Middle frontal gyrus (tissue), 1 donor: ENCODE data around the gene LRRC8B.
"Not testable (repeated sequence)": the region's sequence is repeated elsewhere in the genome, so short reads cannot be mapped to it uniquely, and the experiment has no call there.

Experiments
- DNase-seq: peaks from one replicate; pipeline ENCODE4 v3.0.0-alpha.2; 2015; ENCODE audit warnings: low spot score; ENCODE audit errors: extremely low spot score

LRRC8B gene

DNA sequence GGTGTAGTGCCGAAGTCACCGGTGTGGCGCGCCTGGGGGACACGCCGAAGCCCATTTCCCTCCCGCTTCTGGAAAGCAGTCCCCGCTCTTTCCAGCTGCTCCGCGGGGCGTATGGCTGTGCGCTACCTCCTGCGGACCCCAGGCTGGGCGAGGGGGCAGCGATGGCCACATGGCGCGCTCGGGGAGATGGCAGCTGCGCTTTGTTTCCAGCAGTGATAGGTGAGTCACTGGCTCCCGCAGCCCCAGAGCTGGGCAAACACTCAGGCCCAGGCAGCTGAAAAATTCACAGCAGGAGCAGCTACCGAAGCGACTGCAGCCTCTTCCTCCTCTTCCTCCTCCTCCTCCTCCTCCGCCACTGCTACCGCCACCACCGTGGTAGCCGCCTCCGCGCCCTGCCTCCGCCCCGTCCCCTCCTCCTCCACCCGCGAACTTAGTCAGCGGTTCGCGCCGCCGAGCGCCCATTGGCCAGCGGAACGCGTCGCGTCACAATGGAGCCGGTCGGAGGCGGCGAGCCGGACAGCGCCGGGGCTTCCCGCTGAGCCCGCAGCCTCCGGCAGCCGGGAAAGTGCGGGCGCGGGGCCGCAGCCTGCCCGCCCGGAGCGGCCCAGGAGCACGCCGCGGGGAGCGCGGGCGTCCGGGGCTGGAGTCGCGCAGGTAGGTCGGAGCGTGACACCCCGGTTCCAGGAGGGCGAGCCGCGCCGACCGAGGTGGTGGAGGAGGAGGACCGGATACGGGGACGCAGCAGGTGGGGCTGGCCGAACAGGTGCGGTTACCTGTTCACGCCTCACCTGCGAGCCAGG lies at the start of gene LRRC8B:
Gene LRRC8B (plus strand): TSS at position 461 of the 800 bp plus-strand sequence. CDS start 57,822 bp downstream, outside the sequence.
- DNase-seq, result peak; percentile 89

DNA sequence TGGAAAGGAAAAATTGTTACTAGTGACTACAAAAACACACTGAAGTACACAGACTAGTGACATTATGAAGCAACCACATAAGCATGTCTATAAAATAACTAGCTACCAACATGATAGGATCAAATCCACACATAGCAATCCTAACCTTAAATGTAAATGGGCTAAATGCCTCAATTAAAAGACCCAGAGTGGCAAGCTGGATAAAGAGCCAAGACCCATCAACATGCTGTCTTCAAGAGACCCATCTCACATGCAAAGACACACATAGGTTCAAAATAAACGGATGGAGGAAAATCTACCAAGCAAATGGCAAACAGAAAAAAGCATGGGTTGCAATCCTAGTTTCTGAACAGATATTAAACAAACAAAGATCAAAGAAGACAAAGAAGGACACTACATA lies 49.4 kb upstream of the LRRC8B start:
- no peak for DNase-seq

DNA sequence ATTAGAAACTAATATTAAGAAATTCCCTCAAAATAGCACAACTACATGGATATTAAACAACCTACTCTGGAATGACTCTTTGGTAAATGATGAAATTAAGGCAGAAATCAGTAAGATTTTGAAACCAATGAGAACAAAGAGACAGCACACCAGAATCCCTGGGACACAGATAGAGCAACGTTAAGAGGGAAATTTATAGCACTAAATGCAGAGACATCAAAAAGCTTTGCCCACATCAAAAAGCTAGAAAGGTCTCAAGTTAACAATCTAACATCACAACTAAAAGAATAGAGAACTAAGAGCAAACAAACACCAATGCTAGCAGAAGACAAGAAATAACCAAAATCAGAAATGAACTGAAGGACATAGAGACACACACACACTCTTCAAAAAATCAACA lies 48.6 kb upstream of the LRRC8B start:
- DNase-seq, result no peak

DNA sequence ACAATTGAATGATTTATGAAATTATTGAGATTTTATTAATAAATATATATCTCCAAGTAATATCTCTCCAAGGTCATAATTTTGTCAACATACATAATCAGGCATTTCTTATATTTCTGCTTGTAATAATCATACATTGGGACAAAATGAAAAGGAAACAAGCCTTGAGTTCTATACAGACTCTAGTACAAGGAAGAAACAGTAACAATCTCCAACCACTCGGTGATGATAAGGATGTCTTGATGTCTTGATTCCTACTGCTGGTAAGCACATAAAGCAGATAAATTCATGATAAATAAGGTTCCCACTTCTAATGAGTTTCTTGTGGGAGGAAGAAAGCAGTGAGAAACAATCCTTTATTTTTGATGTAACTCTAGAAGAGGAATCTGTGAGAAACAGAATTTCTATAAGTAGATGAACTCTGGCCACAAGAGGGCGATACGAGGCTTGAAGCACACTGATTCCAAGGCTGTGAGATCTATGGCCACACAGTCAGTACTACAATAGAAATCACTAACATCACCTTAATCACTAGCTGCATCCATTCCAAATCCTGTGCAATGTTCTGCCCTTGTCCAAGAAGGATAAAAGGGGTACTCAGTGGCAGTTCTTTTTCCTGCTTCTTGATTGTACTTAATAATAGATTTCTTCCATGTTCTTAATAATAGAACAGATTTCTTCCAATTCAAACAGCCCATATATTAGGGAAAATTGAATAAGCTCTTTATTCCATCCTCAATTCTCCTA lies 41.4 kb upstream of the LRRC8B start:
- DNase-seq, result peak; percentile 77

DNA sequence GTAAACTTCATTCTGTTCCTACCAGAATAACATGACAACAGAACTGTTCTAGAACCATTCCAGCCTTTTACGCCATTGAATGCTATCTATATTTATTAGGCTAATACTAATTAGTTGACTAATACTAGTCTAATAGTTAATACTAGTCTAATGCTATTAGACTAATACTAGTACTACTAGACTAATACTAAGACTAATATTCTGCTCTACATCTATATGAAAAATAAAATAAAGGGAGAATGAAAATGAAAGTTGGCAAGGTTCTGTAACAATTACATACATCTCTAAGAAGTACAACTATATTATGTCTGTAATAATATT lies 40.9 kb upstream of the LRRC8B start:
- no peak for DNase-seq

DNA sequence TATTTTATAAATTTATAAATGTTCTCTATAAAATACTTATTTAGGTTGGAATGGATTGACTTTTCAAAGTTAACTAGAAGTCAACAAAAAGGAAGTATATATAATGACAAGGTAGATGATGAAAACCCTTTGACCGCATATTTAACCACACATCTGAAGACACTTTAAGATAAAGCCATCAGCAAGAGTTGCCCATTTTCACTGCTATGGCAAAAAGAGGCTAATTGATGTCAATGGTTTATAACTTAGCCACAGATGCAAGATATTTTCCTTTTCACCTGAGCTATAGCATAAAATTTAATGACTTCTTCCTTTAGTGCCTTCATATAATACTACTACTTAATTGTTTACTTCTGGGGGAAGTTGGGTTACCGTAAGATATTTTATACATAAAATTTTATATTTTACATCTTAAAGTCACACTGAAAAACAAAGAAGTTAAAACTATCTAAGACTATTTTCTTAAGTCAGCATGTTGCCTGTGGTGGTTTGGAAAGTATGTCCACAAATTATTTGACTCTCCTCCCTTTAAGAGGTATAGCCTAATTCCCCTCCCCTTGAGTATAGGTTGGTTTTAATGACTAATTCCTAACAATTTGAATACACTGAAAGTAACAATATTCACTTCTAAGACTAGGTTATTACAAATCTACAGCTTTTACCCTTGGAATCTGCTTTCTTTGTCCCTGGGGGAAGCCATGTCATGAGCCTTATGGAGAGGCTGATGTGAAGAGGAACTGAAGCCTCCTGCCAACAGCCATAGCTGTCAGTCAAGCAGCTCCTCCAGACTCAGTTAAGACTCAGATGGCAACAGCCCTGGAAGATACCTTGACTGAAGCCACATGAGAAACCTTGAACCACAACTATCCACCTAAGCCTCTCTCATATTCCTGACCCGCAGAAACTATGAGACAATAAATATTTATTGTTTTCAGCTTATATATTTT lies 40.3 kb upstream of the LRRC8B start:
- DNase-seq, result no peak

DNA sequence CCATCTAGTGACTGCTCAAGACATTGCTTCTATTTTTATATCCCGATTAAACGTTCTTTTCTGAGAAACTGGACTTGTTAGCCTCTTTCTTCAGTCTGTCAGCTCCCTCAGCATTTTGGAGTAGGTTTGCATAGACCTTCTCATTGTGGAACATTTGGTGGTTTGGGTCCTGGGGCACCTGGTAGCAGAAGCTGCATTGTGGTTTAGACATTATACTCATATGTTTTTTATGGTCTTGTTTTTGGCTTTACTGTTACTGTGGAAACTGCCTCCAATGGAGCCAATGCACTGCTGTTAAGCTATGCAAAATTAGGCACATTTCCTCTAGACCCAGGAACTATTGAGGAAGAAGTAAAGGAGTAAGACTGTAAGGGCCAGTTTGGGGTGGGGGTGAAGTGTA lies 36.7 kb upstream of the LRRC8B start:
- DNase-seq, result no peak

DNA sequence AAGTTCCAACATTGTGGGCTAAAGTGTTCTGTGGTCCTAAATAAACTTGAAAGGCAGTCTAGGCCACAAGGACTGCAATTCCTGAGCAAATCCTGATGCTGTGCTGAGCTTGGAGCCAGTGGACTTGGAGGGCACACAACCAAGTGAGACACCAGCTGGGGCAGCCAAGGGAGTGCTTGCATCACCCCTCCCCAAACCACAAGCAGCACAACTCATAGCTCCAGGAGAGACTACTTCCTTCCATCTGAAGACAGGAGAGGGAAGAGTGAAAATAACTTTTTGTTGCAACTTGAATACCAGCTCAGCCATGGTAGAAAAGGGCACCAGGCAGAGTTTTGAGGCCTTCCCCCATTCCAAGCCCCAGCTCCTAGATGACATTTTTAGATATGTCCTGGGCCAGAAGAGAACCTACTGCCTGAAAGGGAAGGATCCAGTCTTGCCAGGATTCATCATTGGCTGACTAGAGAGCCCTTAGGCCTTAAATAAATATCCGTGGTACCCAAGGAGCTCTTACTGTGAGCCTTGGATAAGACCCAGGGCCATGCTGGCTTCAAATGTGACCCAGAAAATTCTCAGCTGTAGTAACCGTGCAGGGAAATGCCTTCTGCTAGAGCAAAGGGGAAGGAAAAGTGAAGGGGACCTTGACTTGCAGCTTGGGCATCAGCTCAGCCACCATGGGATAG lies 35.4 kb upstream of the LRRC8B start:
- no peak for DNase-seq

DNA sequence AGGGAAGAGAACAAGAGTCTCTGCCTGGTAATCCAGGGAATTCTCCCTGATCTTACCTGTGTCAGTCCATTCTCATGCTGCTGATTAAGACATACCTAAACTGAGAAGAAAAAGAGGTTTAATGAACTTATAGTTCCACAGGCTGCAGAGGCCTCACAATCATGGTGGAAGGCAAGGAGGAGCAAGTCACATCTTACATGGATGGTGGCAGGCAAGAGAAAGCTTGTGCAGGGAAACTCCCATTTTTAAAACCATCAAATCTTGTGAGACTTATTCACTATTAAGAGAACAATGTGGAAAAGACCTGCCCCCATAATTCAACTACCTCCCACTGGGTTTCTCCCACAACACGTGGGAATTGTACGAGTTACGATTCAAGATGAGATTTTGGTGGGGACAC lies 34.2 kb upstream of the LRRC8B start:
- no peak for DNase-seq

DNA sequence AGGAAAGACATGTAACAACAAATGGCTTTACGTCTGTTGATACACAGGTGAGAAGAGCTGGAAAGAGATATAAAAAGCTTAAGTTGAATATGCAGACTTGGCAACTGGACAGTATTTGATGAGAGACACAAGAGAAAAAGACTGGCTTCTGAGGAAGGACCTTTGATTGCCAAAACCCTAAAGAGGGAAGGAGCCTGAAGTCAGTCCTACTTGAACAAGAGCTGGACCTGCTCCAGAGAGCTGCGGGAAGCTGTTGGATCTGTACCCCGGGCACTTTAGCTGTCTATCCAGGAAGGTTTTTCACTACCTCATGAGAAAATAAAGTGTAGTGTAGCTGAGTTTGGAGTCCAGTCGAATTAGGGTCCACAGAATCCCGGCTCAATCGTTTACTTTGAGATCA lies 25.3 kb upstream of the LRRC8B start:
- no peak for DNase-seq

DNA sequence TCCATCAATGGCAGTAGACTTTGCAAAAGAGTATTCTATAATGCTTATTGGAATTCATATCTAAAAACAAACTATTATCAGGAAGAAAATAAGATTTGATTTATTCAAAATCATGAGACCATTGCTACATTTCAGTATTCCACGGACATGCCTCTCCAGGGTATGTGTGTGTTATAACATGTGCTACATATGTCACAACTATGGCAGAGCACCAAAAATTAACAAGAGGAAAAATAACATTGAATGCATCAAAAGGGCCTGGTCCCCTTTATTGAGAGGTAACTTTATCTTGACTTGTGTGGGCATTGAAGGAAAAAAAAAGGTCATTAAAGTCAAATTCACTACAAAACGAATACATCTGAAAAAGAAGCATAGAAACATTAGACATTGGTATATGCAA lies 22.6 kb upstream of the LRRC8B start:
- DNase-seq, result no peak

DNA sequence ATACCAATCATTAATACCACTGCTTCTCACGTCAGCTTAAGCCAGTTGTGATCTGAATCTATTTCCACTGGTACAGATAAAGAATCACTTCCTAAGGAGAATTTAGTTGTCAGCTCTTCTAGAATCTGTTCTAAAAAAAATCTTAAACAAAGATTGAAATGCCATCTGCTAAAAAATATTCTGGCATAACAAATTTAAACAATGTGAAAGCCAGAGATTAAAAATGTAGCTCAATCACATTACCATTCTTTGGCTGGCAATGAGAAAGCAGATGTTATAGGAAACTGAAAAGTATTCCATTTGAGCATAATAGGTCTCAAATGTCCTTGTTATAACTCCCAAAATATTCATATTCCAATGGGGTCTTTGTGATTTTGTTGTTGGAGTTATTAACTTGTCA lies 21.7 kb upstream of the LRRC8B start:
- no peak for DNase-seq

DNA sequence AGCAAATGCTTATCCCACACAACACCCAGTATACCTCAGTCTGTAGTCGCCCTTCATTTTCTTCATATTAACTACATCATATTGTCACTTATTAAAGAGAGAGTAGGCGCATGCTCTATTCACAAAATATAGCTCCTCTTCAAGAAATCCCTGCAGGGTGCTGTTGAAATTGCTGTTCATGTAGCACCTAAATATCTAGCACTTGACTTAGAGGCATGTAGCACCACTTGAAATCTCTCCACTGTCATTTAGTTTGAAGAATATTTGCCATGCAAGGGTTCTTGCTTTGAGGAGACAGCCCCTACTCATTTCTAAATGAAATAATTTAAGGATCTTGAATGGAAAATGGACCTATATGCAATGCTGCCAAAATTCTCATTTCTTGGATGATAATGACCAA lies 20.9 kb upstream of the LRRC8B start:
- no peak for DNase-seq

DNA sequence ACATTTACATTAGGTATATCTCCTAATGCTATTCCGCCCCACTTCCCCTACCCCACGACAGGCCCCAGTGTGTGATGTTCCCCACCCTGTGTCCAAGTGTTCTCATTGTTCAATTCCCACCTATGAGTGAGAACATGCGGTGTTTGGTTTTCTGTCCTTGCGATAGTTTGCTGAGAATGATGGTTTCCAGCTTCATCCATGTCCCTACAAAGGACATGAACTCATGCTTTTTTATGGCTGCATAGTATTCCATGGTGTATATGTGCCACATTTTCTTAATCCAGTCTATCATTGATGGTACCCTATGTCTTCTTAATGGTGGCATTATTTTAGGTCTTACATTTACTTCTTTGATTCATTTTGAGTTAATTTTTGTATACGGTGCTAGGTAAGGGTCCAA lies 14.6 kb upstream of the LRRC8B start:
- not testable (repeated sequence) for DNase-seq

DNA sequence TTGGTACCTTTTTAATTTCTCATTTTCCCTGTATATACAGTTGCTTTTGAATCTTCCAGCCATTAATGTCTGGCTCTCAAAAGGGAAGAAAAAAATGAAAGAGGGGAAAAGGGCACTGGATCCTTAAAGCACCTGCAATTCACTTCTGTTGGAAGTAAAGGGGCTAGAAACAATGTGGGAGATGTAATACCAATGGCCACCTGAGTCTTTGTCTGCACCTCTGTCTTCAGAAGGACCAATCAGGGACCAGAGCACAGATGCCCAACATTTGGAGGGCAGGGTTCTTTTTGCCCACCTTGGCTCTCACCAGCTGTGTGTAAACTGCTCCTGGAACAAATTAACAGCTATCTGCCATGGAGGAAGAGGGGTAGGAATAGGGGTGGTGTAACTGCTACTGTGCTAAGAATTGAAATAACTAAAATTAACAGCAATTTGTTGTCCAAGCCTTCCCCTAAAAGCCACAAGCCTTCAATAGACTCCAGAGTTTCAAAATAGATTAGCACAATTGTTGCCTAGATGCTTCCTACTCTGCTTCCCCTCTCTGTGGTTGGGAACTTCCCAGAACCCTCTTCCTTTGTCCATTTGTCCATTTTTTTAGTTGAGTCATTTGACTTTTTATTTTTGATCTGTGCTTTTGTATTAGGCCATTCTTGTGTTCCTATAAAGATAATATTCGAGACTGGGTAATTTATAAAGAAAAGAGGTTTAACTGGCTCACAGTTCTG lies 11.5 kb upstream of the LRRC8B start:
- DNase-seq, result no peak

DNA sequence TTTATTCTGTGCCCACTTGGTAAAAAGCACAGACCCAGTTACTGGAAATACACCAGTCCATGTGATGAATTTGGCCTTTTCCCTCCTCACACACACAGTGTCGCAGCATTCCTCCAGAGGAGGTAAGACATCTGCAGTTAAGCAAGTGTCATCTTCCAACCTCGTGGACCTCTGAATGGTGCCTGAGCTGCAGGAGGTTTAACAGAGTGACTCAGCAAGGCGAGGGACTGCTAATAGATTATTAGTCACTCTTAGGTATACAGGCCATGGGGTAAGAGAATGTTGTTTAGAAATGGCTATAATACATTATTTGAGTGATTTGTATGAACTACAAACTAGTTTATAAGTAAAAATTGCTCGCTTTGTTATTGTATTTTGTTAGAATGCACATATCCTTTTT lies 8.6 kb upstream of the LRRC8B start:
- no peak for DNase-seq

DNA sequence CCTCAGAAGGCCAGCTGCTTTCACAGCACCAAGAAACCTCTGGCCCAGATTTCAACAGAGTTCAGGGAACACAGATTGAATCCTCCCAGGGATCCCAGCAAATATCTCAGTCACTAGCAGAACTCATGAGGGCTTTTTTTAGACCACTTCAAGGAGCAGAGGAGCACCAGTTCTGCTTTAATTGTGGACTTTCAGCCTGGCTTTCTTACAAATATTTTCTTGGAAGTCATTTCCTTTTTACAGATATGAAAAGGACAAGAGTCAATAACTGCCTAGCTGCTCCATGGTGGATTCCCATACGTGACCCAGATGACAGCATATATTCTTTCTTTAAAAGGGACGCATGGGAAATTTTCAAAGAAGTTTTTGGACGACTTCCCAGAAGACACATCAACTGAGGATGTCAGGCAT lies 6.4 kb upstream of the LRRC8B start:
- no peak for DNase-seq

DNA sequence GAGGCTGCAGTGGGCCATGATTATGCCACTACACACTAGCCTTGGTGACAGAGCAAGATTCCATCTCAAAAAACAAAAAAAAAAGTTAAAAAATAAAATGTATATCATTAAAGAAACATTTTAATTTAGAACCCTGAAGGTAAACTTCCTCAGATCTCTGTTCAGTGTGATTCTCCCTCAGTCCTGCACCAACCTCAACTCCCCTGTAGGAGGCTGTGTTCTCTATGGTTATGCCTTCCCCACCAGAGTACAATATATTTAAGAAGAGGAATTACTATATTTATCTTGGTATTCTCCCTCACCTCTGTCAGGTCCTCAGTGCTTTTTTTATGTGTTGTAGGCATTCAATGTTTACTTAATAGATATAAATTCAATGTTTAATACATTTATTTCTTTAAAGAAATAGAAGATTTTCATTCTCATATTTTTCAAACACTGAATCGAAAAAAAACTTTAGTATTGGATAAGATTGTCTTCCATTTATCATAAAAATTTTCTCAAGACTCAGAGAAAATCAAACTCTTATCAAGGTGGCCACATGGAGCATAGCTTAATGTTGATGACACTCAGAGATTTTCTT lies 4.8 kb upstream of the LRRC8B start:
- no peak for DNase-seq

DNA sequence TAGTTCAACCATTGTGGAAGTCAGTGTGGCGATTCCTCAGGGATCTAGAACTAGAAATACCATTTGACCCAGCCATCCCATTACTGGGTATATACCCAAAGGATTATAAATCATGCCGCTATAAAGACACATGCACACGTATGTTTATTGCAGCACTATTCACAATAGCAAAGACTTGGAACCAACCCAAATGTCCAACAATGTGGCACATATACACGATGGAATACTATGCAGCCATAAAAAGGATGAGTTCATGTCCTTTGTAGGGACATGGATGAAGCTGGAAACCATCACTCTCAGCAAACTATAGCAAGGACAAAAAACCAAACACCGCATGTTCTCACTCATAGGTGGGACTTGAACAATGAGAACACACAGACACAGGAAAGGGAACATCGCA lies 2.7 kb upstream of the LRRC8B start:
- not testable (repeated sequence) for DNase-seq
